ENCODE measurements around the gene NUP210L.

- TF ChIP-seq RARB (CRISPR knock-in tag; IDR thresholded peaks at IDR 0.05) (no peak), NR3C1 (IDR thresholded peaks at IDR 0.05) (no peak), POLR2AphosphoS2 (conservative IDR thresholded peaks at IDR 0.05; ENCODE audit: low read length) (no peak), SREBF2 (IDR thresholded peaks at IDR 0.05) (no peak), POLR2A (IDR thresholded peaks at IDR 0.05; ENCODE audit: low read length) (no peak), EP300 (IDR thresholded peaks at IDR 0.05) (no peak), HMGXB4 (CRISPR knock-in tag; IDR thresholded peaks at IDR 0.05; ENCODE audit: borderline replicate concordance) (no peak)
- TF ChIP-seq, protein P1, sequence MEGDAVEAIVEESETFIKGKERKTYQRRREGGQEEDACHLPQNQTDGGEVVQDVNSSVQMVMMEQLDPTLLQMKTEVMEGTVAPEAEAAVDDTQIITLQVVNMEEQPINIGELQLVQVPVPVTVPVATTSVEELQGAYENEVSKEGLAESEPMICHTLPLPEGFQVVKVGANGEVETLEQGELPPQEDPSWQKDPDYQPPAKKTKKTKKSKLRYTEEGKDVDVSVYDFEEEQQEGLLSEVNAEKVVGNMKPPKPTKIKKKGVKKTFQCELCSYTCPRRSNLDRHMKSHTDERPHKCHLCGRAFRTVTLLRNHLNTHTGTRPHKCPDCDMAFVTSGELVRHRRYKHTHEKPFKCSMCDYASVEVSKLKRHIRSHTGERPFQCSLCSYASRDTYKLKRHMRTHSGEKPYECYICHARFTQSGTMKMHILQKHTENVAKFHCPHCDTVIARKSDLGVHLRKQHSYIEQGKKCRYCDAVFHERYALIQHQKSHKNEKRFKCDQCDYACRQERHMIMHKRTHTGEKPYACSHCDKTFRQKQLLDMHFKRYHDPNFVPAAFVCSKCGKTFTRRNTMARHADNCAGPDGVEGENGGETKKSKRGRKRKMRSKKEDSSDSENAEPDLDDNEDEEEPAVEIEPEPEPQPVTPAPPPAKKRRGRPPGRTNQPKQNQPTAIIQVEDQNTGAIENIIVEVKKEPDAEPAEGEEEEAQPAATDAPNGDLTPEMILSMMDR (IDR thresholded peaks at IDR 0.05), result no peak
Measured at GRCh38 chr1:153968408-153968807, 186.5 kb downstream of the NUP210L start.
